Nephron progenitor cell (in vitro differentiated cells): ENCODE measurements around the gene ECE2.

Experiments
- DNase-seq: peaks from one replicate; pipeline ENCODE4 v3.0.0; 2021
- H3K27ac Mint-ChIP-seq: 2 replicates; pipeline ENCODE4 v1.8.0; 2021; ENCODE audit warnings: mild to moderate bottlenecking, moderate library complexity, mixed read lengths
- H3K27me3 Mint-ChIP-seq: 2 replicates; pipeline ENCODE4 v1.8.0; 2021; ENCODE audit warnings: mild to moderate bottlenecking, low read depth, mixed read lengths; ENCODE audit not compliant: poor library complexity
- H3K36me3 Mint-ChIP-seq: 2 replicates; pipeline ENCODE4 v1.8.0; 2021; ENCODE audit warnings: low read depth, mixed read lengths
- H3K4me1 Mint-ChIP-seq: 2 replicates; pipeline ENCODE4 v1.8.0; 2021; ENCODE audit warnings: mixed read lengths
- H3K4me3 Mint-ChIP-seq: 2 replicates; pipeline ENCODE4 v1.8.0; 2021; ENCODE audit warnings: mild to moderate bottlenecking, moderate library complexity, mixed read lengths
- H3K9me3 Mint-ChIP-seq: 2 replicates; pipeline ENCODE4 v1.8.0; 2021; ENCODE audit warnings: mild to moderate bottlenecking, moderate library complexity, mixed read lengths
- TF ChIP-seq, protein P1 (sequence below): fragments of 200-600 bp; sonication (generic); IDR thresholded peaks from 2 replicates; pipeline ENCODE4 v1.5.0; 2021; ENCODE audit warnings: antibody characterized with exemption

Gene ECE2

DNA sequence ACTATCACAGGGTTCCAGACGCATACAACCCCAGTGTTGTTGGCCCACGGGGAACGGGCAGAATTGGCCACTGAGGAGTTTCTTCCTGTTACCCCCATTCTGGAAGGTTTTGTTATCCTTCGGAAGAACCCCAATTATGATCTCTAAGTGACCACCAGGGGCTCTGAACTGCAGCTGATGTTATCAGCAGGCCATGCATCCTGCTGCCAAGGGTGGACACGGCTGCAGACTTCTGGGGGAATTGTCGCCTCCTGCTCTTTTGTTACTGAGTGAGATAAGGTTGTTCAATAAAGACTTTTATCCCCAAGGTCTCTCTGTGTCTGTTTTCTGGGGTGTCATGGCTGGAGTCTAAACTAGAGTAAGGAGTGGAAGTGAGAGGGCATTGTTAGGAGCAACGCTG lies 32.9 kb downstream of the ECE2 start:
- Mint-ChIP-seq H3K36me3 (peaks cover 56% of the 10 kb centered on the region), H3K27ac (peak overlapping the region; percentile 52), H3K27me3 (peaks cover 3% of the 10 kb centered on the region), H3K9me3 (no peaks in the 10 kb centered on the region), H3K4me1 (no peaks in the 10 kb centered on the region), H3K4me3 (no peak overlapping the region)
- no peak for DNase-seq
- TF ChIP-seq, protein P1, sequence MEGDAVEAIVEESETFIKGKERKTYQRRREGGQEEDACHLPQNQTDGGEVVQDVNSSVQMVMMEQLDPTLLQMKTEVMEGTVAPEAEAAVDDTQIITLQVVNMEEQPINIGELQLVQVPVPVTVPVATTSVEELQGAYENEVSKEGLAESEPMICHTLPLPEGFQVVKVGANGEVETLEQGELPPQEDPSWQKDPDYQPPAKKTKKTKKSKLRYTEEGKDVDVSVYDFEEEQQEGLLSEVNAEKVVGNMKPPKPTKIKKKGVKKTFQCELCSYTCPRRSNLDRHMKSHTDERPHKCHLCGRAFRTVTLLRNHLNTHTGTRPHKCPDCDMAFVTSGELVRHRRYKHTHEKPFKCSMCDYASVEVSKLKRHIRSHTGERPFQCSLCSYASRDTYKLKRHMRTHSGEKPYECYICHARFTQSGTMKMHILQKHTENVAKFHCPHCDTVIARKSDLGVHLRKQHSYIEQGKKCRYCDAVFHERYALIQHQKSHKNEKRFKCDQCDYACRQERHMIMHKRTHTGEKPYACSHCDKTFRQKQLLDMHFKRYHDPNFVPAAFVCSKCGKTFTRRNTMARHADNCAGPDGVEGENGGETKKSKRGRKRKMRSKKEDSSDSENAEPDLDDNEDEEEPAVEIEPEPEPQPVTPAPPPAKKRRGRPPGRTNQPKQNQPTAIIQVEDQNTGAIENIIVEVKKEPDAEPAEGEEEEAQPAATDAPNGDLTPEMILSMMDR: no peak

DNA sequence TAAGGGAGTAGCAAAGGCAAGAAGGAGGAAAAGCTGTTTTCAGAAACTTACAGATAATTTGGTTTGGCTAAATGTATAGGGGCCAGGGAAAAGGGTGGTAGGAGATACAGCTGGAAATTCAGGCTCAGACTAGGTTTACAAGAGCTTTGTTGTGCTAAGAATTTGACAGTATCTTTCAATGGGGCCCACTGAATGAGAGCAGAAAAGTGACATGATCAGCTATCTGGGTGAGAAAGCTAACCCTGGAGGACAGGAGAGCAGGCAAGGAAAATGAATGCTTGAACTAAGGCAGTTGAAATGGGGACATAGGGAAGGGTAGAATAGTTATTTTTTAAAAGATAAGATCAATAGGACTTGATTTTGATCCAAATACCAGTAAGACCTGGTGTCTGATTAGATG lies 35.8 kb downstream of the ECE2 start:
- no peak overlapping the region for H3K4me3 Mint-ChIP-seq
- no peak overlapping the region for H3K27ac Mint-ChIP-seq
- peaks cover 9% of the 10 kb centered on the region for H3K4me1 Mint-ChIP-seq
- TF ChIP-seq, protein P1: no peak
- H3K9me3 Mint-ChIP-seq: no peaks in the 10 kb centered on the region
- peaks cover 34% of the 10 kb centered on the region for H3K36me3 Mint-ChIP-seq
- peaks cover 3% of the 10 kb centered on the region for H3K27me3 Mint-ChIP-seq
- no peak for DNase-seq

DNA sequence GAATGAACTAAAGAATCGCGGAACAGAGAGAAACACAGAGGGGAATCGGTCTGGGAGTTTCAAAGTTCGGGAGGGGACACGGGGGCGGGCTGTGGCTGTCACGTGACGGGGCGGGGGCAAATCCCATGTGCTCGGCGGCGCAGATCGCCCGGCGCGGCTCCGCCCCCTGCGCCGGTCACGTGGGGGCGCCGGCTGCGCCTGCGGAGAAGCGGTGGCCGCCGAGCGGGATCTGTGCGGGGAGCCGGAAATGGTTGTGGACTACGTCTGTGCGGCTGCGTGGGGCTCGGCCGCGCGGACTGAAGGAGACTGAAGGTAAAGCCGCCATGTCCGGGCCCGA lies 38.5 kb downstream of the ECE2 start, which contains the start of gene EIF4G1:
TSS of gene EIF4G1 (plus strand) at position 244 of the 337 bp plus-strand sequence. CDS start 1,191 bp downstream, outside the sequence.
- Mint-ChIP-seq H3K4me3 (peak within 1 kb of the TSS; percentile 85), H3K4me1 (peaks cover 29% of the 10 kb centered on the region), H3K27me3 (peaks cover 3% of the 10 kb centered on the region), H3K27ac (peak within 1 kb of the TSS; percentile 83), H3K9me3 (no peaks in the 10 kb centered on the region), H3K36me3 (peaks cover 27% of the 10 kb centered on the region)
- DNase-seq: peak; percentile 94
- TF ChIP-seq, protein P1: no peak

DNA sequence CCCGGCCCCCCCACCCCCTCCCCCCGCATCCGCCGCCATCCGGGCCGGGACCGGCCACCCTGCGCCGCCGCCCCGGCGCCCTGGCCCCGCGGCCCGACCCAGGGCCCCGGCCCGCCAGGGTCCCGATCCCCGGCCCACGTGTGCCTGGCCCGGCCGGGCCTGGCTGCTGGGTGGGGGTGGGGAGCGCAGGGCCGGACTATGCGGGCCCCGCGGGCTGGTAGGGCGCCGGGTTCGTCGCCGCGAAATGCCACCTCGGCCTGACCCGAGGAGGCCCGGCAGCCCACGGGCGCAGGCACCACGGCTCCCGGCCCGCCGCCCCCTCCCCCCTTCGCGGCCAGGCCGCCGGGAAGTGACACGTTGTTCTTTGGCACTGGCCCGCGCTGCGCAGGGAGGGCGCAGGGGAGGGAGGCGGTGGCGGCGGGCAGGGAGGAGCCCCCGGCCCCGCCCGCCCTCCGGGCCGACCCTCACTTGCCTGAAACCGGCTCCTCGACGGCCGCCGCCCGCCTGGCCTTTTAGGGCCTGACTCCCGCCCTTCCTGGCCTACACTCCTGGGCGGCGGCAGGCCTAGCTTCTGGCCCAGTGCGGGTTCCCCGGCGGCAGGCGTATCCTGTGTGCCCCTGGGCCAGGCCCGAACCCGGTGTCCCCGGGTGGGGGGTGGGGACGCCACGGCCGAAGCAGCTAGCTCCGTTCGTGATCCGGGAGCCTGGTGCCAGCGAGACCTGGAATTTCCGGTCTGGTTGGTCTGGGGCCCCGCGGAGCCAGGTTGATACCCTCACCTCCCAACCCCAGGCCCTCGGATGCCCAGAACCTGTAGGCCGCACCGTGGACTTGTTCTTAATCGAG lies 39.1 kb downstream of the ECE2 start:
- H3K27me3 Mint-ChIP-seq: peaks cover 3% of the 10 kb centered on the region
- peaks cover 29% of the 10 kb centered on the region for H3K4me1 Mint-ChIP-seq
- peak overlapping the region; percentile 83 for H3K27ac Mint-ChIP-seq
- H3K36me3 Mint-ChIP-seq: peaks cover 30% of the 10 kb centered on the region
- TF ChIP-seq, protein P1: no peak
- peak overlapping the region; percentile 85 for H3K4me3 Mint-ChIP-seq
- DNase-seq: peak; percentile 71
- H3K9me3 Mint-ChIP-seq: no peaks in the 10 kb centered on the region

DNA sequence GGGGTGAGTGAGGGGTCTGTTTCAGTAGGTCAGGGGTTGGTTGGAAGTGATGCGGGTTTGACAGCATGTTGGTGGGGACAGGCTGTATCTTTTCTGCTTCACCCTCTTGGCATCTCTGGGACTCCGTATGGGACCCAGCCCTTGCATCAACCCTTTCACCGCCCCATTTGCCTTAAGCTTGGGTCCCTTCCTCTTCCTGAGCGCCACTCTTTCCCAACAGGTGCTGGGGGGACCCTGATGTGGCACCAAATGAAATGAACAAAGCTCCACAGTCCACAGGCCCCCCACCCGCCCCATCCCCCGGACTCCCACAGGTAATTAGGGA lies 39.7 kb downstream of the ECE2 start:
- Mint-ChIP-seq H3K27me3 (peaks cover 3% of the 10 kb centered on the region), H3K27ac (peak overlapping the region; percentile 83), H3K4me3 (peak overlapping the region; percentile 85), H3K4me1 (peaks cover 29% of the 10 kb centered on the region), H3K9me3 (no peaks in the 10 kb centered on the region), H3K36me3 (peaks cover 28% of the 10 kb centered on the region)
- no peak for DNase-seq
- TF ChIP-seq, protein P1: no peak
